HL-60 (cell line): ENCODE results near the gene PTPRD.

ENCODE experiments used
- GABPA ChIP-seq: IDR thresholded peaks from 2 replicates; pipeline ENCODE4 v1.6.1; 2012; ENCODE audit warnings: low read depth
- POLR2AphosphoS5 ChIP-seq: IDR thresholded peaks from 2 replicates; pipeline ENCODE4 v1.6.1; 2012; ENCODE audit warnings: low read depth
- REST ChIP-seq: IDR thresholded peaks from 2 replicates; pipeline ENCODE4 v1.6.1; 2012; ENCODE audit warnings: low read depth; ENCODE audit not compliant: insufficient replicate concordance
- SPI1 ChIP-seq: IDR thresholded peaks from 2 replicates; pipeline ENCODE4 v1.6.1; 2012; ENCODE audit warnings: low read depth, mild to moderate bottlenecking, borderline replicate concordance
- TF ChIP-seq, protein P1 (sequence below): IDR thresholded peaks from one replicate; pipeline ENCODE4 v1.5.1; 2011; ENCODE audit warnings: low read length, control low read depth, inconsistent platforms; ENCODE audit not compliant: insufficient read depth

DNA sequence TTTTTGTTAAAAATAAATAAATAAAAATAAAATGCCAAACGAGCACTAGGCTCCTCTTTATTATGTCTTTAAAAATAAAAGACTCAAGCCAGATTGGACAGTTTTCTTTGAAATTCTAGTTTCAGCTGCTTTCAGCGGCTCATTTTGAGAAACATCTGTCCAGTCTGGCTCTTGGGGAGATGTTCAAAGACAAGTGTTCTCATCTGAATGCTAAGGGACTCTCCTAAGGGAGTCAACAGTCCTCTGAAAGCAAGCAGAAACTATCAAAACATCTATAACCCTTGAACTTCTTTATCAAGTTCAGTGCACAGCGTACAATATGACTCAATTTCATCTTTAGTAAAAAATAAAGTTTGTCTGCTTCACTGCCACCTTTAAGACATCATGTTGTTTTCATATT lies 1927.0 kb downstream of the PTPRD start:
- TF ChIP-seq, protein P1, sequence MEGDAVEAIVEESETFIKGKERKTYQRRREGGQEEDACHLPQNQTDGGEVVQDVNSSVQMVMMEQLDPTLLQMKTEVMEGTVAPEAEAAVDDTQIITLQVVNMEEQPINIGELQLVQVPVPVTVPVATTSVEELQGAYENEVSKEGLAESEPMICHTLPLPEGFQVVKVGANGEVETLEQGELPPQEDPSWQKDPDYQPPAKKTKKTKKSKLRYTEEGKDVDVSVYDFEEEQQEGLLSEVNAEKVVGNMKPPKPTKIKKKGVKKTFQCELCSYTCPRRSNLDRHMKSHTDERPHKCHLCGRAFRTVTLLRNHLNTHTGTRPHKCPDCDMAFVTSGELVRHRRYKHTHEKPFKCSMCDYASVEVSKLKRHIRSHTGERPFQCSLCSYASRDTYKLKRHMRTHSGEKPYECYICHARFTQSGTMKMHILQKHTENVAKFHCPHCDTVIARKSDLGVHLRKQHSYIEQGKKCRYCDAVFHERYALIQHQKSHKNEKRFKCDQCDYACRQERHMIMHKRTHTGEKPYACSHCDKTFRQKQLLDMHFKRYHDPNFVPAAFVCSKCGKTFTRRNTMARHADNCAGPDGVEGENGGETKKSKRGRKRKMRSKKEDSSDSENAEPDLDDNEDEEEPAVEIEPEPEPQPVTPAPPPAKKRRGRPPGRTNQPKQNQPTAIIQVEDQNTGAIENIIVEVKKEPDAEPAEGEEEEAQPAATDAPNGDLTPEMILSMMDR, result no peak
- TF ChIP-seq POLR2AphosphoS5, result no peak
- TF ChIP-seq GABPA, result no peak
- TF ChIP-seq REST, result no peak
- TF ChIP-seq SPI1, result no peak
